Stimulated activated CD4-positive, alpha-beta T cell treated with anti-CD3 and anti-CD28 coated beads, Interleukin-2, amount 100 ng/mL, for 4 hours (primary cell): ENCODE measurements around the gene SLC39A11.
A peak's percentile ranks its signal among the peaks of the same experiment; 100 is the strongest.
"Not testable (repeated sequence)": the region's sequence is repeated elsewhere in the genome, so short reads cannot be mapped to it uniquely, and the experiment has no call there.

ENCODE experiments used
- DNase-seq: peaks from one replicate; pipeline ENCODE4 v3.0.0-alpha.2; 2020; ENCODE audit warnings: low read depth

Gene SLC39A11

DNA sequence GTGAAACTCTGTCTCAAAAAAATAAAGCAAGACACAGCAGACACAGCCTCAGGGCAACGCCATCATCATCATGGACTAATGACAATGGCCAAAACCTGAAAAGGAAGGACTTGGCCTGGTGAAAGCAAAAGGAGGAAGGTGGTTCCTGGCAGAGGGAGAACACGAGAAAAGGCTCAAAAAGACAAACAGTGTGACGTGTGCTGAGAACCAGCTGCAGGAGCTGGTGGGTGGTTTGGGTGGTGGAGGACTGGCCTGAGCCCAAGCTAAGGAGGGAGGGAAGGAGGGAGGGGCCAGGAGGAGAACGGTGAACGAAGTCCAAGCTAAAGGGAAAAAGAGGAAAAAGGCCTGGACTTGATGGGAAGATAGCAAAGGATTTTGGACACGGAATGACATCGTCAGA is 85.1 kb downstream of the SLC39A11 start:
- DNase-seq = no peak

- DNase-seq = no peak
Observed at GRCh38 chr17:73005360-73005759, 87.1 kb downstream of the SLC39A11 start.

DNA sequence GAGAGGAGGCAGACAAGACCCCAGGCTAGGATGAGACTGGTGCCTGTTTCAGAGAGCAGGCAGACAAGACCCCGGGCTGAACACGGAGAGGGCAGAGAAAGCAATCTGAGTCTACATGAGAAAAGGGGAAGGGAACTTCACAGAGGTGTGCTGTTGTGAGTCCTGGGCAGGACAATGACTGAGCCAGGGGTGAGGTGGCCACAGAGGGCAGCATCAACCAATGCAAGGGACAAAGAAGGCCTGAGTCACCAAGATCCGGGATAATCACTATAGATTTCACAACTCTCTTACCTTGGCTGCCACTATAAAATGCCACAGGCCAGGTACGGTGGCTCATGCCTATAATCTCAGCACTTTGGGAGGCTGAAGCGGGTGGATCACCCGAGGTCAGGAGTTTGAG is 89.0 kb downstream of the SLC39A11 start:
- no peak for DNase-seq

DNA sequence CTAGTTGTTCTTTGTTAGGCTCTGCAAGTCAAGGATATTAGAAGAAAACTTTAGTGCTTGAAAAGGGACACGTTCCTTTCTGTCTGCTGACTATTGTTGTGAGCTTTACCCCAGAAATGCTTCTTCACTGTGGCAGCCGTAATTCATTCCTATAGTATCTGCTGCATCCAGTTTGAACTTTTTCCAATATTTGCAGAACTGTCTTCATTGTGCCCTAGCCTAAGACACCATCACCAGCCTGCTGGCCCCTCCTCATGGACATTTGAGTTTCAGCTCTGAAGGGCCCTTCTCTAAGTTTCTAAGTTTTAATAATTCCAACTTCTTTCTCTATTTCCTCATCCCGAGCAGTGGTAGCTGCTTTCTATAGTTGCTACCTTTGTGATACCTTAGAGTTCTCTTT is 91.7 kb downstream of the SLC39A11 start:
- DNase-seq = no peak

DNA sequence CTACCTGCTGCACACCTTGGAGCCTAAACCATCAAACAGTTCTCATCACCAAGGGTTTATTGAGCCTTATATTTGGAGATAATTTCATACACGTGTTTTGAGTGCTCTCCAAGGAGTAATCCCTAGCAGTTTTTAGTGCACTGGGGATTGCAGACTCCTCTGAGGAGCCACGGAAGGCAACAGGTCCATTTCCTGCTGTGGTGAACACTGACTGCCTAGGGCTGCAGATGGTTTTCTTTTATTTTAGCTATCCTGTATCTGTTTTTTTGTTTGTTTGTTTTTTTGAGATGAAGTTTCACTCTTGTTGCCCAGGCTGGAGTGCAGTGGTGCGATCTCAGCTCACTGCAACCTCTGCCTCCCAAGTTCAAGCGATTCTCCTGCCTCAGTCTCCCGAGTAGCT is 93.0 kb downstream of the SLC39A11 start:
- not testable (repeated sequence) for DNase-seq

GRCh38 chr17:72998343-72998742 is 94.1 kb downstream of the SLC39A11 start:
- DNase-seq = no peak

GRCh38 chr17:72997559-72997958 is 94.9 kb downstream of the SLC39A11 start:
- no peak for DNase-seq

DNA sequence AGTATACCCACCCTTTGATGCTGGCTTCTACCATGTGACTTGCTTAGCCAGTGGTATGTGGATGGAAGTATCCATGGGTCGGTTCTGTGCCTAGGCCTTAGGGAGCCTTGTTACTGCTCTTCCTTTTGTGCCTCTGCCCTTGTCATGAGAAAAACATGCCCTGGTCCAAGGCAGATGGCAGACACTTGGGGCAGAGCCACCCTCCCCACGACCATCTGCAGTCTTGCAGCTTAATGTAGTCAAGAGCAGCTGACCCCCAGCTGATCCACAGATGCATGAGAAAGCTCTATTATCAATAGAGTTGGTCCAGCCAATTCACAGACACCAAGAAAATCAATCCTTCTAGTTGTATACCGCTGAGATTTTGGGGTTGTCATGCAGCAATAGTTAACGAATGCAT is 95.7 kb downstream of the SLC39A11 start:
- no peak for DNase-seq

GRCh38 chr17:72995008-72995656 is 97.4 kb downstream of the SLC39A11 start:
- no peak for DNase-seq

DNA sequence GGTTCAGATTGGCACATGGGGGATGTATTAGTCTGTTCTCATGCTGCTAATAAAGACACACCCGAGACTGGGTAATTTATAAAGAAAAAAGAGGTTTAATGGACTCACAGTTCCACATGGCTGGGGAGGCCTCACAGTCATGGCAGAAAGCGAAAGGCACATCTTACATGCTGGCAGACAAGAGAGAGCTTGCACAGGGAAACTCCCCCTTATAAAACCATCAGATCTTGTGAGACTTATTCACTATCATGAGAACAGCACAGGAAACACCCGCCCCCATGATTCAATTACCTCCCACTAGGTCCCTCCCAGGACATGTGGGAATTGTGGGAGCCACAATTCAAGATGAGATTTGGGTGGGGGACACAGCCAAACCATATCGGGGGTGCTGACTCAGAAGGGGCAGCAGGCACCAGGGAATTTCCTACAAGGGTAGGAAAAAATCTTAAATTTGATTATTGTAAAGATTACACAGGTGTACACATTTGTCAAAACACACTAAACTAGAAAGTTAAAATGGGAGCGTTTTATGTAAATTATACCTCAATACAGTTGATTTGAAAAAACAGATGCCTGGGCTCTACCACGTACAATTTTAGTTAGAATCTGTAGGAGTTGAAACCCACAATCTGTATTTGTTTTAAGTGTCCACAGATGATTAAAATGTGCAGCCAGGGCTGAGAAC is 99.6 kb downstream of the SLC39A11 start:
- not testable (repeated sequence) for DNase-seq

GRCh38 chr17:72991651-72992050 is 100.8 kb downstream of the SLC39A11 start:
- no peak for DNase-seq

- DNase-seq = no peak
Observed at GRCh38 chr17:72989074-72989610, 103.3 kb downstream of the SLC39A11 start.

GRCh38 chr17:72988451-72988850 is 104.0 kb downstream of the SLC39A11 start:
- no peak for DNase-seq

GRCh38 chr17:72987166-72987565 is 105.3 kb downstream of the SLC39A11 start:
- no peak for DNase-seq

DNA sequence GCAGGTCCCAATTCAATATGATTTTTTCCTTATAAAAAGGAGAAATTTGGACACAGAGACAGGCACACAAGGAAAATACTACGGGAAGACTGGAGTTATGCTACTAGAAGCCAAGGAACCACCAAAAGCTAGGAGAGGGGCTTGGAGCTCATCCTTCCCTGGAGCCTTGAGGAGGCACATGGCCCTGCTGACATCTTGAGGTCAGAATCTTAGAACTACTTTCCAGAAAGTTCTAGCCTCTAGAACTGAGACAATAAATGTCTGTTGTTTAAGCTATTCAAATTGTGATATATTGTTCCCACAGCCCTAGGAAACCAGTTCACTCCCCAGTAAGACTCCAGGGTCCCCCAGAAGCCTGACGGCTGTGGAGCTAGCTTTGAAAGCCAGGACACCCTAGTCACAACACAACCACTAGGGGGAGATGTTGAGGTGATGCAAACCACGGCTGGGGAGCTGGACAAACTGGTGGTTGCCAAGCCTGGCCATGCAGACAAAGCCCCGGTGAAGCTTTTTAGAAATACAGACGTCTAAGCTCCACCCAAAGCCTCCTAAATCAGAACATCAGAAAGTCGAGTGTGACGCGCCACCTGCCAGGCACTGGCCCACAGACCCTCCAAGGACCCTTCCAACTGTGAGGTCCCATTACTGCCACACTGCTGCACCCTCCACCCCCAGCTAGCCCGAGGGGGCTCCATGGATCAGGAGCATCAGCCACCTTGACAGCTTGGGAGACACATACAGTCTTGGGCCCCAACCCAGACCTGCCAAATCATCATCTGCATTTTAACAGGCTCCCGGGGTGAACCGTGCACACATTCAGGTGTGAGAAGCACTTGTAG is 106.4 kb downstream of the SLC39A11 start:
- peak; percentile 18 for DNase-seq

- DNase-seq = no peak
Observed at GRCh38 chr17:72984926-72985325, 107.6 kb downstream of the SLC39A11 start.

- DNase-seq = no peak
Observed at GRCh38 chr17:72984145-72984925, 108.2 kb downstream of the SLC39A11 start.

DNA sequence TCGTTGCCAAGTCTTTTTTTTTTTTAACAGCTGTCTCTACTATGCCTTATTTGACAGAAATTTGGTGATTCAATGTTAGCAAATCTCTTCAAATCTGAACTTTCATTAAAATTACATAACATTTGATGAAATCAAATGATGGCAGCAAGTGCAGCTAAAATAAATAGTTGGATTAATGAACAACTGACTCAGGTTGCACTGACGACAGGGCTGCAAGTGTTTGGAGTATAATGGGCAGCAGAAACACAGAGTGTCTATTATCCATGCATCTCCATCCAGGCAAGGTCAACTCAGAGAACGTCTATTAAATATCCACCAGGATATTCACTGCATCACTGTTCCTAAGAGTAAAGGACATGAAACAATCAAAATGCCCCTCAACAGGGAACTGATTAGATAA is 109.8 kb downstream of the SLC39A11 start:
- no peak for DNase-seq

- DNase-seq = no peak
Observed at GRCh38 chr17:72978593-72979218, 113.8 kb downstream of the SLC39A11 start.

DNA sequence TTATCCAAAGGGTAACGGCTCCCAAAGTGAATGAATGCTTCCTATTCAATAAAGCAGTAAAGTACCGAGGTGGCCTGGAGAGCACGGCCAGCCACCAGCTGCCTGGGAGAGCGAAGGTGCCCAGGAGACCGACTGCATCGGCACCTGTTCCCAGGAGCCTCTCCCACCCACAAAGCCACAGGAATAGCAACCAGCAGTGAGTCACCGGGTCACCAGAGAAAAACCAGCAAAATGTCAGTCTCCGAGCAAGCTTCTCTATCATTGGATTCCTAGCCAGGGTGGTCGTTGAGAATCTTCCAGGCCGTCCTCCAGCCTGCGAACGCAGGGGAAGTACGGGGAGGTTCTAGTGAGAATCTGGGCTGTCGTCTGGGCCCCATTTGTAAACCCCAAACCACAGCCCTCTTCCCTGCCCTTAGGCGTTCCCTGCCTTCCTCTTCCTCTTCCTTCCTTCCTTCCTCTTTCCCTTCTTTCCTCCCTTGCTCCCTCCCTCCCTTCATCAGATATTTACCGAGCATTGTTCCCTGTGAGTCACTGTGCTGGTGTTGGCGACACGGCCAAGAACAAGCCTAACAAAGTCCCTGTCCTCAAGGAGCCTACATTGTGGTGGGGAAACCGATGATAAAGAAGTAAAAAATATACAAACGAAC is 114.6 kb downstream of the SLC39A11 start:
- no peak for DNase-seq
